GM18951 (cell line): ENCODE data around the gene GLRB.
"Not testable (repeated sequence)": the region's sequence is repeated elsewhere in the genome, so short reads cannot be mapped to it uniquely, and the experiment has no call there.

Experiments
- POLR2A ChIP-seq: IDR thresholded peaks from 4 replicates; pipeline ENCODE4 v1.6.1; 2011; ENCODE audit warnings: mild to moderate bottlenecking; ENCODE audit not compliant: insufficient read length, insufficient read depth; ENCODE audit errors: extremely low read depth
- in situ Hi-C: fragments of 300-500 bp; cut with MboI; formaldehyde crosslinking; loops from one replicate; pipeline ENCODE4 v1.12.0; 2022; ENCODE audit warnings: low sequenced_read_pairs, mixed read lengths, inconsistent platforms; ENCODE audit not compliant: unreplicated experiment

GLRB gene

DNA sequence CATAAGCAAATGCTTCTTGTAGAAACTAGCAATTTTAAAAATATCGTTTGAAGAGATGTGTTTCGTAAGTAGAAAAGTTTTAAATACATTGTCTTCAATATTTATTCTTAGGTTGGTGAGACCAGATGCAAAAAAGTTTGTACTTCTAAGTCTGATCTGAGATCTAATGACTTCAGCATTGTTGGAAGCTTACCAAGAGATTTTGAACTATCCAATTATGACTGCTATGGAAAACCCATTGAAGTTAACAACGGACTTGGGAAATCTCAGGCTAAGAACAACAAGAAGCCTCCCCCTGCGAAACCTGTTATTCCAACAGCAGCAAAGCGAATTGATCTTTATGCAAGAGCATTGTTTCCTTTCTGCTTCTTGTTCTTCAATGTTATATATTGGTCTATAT, 94.4 kb downstream of the GLRB start:
- no peak for TF ChIP-seq POLR2A
- in situ Hi-C loops: no loop called here

- TF ChIP-seq POLR2A: no peak
- in situ Hi-C loops: no loop called here
Measured at GRCh38 chr4:157172011-157172410, 96.1 kb downstream of the GLRB start.

GRCh38 chr4:157180268-157180667, 104.3 kb downstream of the GLRB start:
- in situ Hi-C loops: not testable (repeated sequence)

DNA sequence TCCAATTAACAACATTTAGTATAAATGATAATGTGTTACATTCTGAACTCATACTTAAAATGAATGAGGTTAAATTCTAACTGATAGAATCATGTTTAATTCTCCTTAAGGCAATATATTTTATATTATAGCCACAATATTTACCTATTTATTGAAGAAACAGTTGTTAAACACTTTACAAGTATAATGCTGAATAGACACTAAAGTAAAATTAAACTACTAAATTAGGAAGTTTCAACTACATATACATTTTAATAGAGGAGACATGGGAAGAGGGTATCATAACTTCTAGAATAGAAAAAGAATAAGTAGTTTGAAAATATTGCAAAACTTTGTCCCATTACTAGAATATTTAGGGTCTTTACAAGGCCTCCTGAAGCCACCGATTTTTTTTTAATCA, 108.3 kb downstream of the GLRB start:
- in situ Hi-C loops: no loop called here
- no peak for TF ChIP-seq POLR2A

DNA sequence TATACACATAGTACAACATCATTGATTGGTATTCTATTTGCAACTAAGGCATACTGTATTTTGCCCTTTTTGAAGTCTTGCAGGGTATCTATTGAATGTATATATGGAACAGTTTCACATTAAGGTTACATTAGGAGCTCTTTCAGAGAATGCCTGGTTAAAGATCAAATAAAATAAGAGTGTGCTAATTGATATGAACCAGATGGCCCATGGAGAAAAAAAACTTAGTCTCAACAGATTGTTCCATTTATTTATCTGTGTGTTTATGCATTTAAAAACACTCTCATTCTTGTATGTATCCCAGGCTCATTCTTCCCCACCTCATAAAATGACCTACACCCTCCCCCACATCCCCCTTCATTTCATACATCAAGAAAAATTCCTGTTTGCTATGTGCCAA, 109.4 kb downstream of the GLRB start:
- in situ Hi-C loops: no loop called here
- no peak for TF ChIP-seq POLR2A

GRCh38 chr4:157195374-157195773, 119.4 kb downstream of the GLRB start:
- no peak for TF ChIP-seq POLR2A
- in situ Hi-C loops: no loop called here

GRCh38 chr4:157196046-157196445, 120.1 kb downstream of the GLRB start:
- no peak for TF ChIP-seq POLR2A
- in situ Hi-C loops: no loop called here

DNA sequence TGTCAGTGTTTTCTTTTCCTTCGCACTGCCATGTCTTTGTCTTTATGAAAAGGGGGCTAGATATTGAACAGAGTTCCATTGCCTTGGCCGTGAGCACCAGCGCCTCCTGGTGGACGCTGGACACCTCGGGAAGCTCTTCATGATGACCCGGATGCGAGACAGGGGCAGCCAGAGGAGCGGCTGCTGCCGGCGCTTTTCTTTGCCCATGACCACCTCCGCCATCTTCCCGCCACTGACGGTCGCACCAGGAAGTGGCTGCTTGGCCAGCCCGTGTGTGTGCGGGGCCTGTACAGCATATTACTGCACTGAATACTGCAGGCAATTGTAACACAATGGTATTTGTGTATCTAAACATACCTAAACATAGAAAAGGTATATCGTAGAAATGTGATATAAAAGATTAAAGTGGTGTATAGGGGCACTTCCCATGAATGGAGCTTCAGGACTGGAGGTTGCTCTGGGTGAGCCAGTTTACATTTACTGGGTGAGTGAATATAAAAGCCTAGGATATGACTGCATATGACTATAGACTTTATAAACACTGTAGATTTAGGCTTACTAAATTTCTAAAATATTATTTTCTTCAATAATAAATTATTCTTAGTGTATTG, 128.8 kb downstream of the GLRB start:
- no peak for TF ChIP-seq POLR2A
- in situ Hi-C loops: no loop called here

- in situ Hi-C loops: no loop called here
- no peak for TF ChIP-seq POLR2A
Measured at GRCh38 chr4:157217708-157218107, 141.8 kb downstream of the GLRB start.

DNA sequence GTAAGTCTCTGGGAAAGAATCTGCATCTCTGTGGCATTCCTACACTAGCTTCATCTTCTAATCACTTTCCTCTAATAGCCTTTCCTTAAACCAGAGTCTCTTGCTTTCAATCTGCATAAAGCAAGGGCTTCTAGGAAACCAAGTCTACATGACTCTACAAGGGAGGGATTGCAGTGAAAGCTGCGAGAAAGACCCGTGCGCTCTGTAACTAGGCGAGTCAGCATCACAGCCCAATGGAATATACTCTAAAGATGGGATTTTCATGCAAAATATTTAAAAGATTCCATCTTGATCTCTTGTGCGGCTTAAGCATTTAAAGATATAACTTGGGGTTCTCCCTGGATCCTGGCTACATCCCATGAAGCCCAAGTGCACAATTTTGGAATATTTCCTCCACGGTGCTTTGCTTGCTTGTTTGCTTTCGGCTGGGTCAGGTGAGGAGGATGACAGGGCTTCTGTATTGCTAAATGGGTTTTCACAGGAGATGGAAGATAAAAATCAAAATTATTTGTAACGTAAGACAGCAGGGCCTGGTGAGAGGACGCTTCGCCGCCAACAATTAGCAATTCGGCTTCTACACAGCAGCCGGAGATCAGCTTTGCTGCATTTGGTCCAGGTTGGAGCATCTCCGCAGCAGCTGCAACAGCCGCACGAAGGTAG, 143.9 kb downstream of the GLRB start:
- no peak for TF ChIP-seq POLR2A
- in situ Hi-C loops: no loop called here

DNA sequence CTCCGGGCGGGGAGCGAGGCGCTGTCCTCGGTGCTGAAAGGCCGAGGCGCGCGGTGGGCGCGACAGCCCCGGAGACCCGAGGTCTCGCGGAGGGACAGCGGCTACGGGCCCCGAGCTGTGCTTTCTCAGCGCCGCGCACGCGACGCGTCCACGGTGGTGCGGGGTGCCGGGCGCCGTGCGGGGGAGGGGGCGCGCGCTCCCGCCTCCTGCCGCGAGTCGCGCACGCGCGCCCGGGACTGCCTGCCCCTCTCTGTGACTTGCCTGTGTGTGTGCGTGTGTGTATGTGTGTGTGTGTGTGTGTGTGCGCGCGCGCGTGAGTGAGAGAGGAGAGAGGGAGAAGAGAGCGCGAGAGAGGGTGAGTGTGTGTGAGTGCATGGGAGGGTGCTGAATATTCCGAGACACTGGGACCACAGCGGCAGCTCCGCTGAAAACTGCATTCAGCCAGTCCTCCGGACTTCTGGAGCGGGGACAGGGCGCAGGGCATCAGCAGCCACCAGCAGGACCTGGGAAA, 144.5 kb downstream of the GLRB start, which contains the start of gene GRIA2:
Gene GRIA2, plus strand, starts transcription at position 358 of the 511 bp plus-strand sequence. CDS start 315 bp downstream, outside the sequence.
- in situ Hi-C loops: no loop called here
- TF ChIP-seq POLR2A: no peak

GRCh38 chr4:157221426-157221894, 145.5 kb downstream of the GLRB start:
- in situ Hi-C loops: no loop called here

More at GRCh38 chr4:157221426-157221894, 145.5 kb downstream of the GLRB start:
- TF ChIP-seq POLR2A: no peak
